GM23338 (cell line): ENCODE data around the gene ATOSA. TPM values are rescaled to one million over a fixed set of nuclear protein-coding genes. Genes with fewer than 3 reads are reported as not detected.

Experiments
- ATAC-seq: fragments of 200-7000 bp; cut with Tn5 transposase; 3 replicates; pipeline ENCODE4 v1.9.1; 2020
- DNase-seq: peaks from one replicate; pipeline ENCODE4 v3.0.0-alpha.2; 2015; ENCODE audit warnings: low spot score
- H2AFZ ChIP-seq: fragments of 200-600 bp; sonication (generic); 2 replicates; pipeline ENCODE4 v1.8.0; 2016; ENCODE audit warnings: antibody characterized with exemption, mild to moderate bottlenecking, moderate library complexity
- H3F3A ChIP-seq: fragments of 200-600 bp; sonication (generic); replicated peaks from 2 replicates; pipeline ENCODE4 v1.8.0; 2017; ENCODE audit warnings: antibody characterized with exemption, mixed run types, low read depth
- H3K27ac ChIP-seq: fragments of 200-600 bp; sonication (generic); 2 replicates; pipeline ENCODE4 v1.6.1; 2016; ENCODE audit warnings: low read depth
- H3K27me3 ChIP-seq: fragments of 200-600 bp; sonication (generic); 2 replicates; pipeline ENCODE4 v1.8.0; 2016; ENCODE audit warnings: mild to moderate bottlenecking, mixed run types, moderate library complexity; ENCODE audit not compliant: insufficient read depth
- H3K36me3 ChIP-seq: fragments of 200-600 bp; sonication (generic); 2 replicates; pipeline ENCODE4 v1.8.0; 2016; ENCODE audit warnings: mild to moderate bottlenecking; ENCODE audit not compliant: insufficient read depth
- H3K4me1 ChIP-seq: fragments of 200-600 bp; sonication (generic); 2 replicates; pipeline ENCODE4 v1.8.0; 2016; ENCODE audit warnings: mild to moderate bottlenecking, moderate library complexity; ENCODE audit not compliant: insufficient read depth
- H3K4me2 ChIP-seq: fragments of 200-600 bp; sonication (generic); 2 replicates; pipeline ENCODE4 v1.7.1; 2017; ENCODE audit warnings: mixed run types
- H3K4me3 ChIP-seq: fragments of 200-600 bp; sonication (generic); 2 replicates; pipeline ENCODE4 v1.6.1; 2016; ENCODE audit warnings: mixed run types
- H3K79me2 ChIP-seq: fragments of 200-600 bp; sonication (generic); replicated peaks from 2 replicates; pipeline ENCODE4 v1.8.0; 2017; ENCODE audit warnings: mild to moderate bottlenecking; ENCODE audit not compliant: insufficient read depth
- H3K9me2 ChIP-seq: fragments of 200-600 bp; sonication (generic); 2 replicates; pipeline ENCODE4 v1.8.0; 2017; ENCODE audit not compliant: insufficient read depth
- H4K20me1 ChIP-seq: fragments of 200-600 bp; sonication (generic); replicated peaks from 2 replicates; pipeline ENCODE4 v1.8.0; 2017; ENCODE audit warnings: mild to moderate bottlenecking; ENCODE audit not compliant: insufficient read depth
- H3K27ac Mint-ChIP-seq: 2 replicates; pipeline ENCODE4 v1.8.0; 2020; ENCODE audit warnings: inconsistent platforms, mild to moderate bottlenecking, moderate library complexity, mixed read lengths
- H3K27me3 Mint-ChIP-seq: 3 replicates; pipeline ENCODE4 v1.8.0; 2022; ENCODE audit warnings: low read depth, mild to moderate bottlenecking, moderate library complexity, mixed read lengths, inconsistent platforms; ENCODE audit not compliant: insufficient read depth, poor library complexity
- H3K36me3 Mint-ChIP-seq: 3 replicates; pipeline ENCODE4 v1.8.0; 2021; ENCODE audit warnings: low read depth, mild to moderate bottlenecking, inconsistent platforms, moderate library complexity, mixed read lengths
- H3K4me1 Mint-ChIP-seq: 3 replicates; pipeline ENCODE4 v1.8.0; 2020; ENCODE audit warnings: mild to moderate bottlenecking, inconsistent platforms, mixed read lengths
- H3K4me3 Mint-ChIP-seq: 3 replicates; pipeline ENCODE4 v1.8.0; 2021; ENCODE audit warnings: moderate library complexity, mild to moderate bottlenecking, inconsistent platforms, mixed read lengths
- H3K9me3 Mint-ChIP-seq: 3 replicates; pipeline ENCODE4 v1.8.0; 2020; ENCODE audit warnings: moderate library complexity, mild to moderate bottlenecking, inconsistent platforms, mixed read lengths
- CREB1 ChIP-seq: fragments of 250-450 bp; sonication (Bioruptor Pico); IDR thresholded peaks from 2 replicates; pipeline ENCODE4 v1.5.0; 2020; ENCODE audit warnings: low read depth, mild to moderate bottlenecking, moderate library complexity
- EZH2 ChIP-seq: fragments of 200-600 bp; sonication (generic); IDR thresholded peaks from one replicate; pipeline ENCODE4 v1.8.0; 2017; ENCODE audit warnings: antibody characterized with exemption, mild to moderate bottlenecking, low read depth; ENCODE audit not compliant: unreplicated experiment
- EZH2phosphoT487 ChIP-seq: fragments of 200-600 bp; sonication (generic); IDR thresholded peaks from one replicate; pipeline ENCODE4 v1.8.1; 2018; ENCODE audit warnings: antibody characterized with exemption; ENCODE audit not compliant: unreplicated experiment
- JUNB ChIP-seq: IDR thresholded peaks from one replicate; pipeline ENCODE4 v1.6.1; 2016; ENCODE audit warnings: antibody characterized with exemption; ENCODE audit not compliant: unreplicated experiment
- NANOG ChIP-seq: IDR thresholded peaks from 2 replicates; pipeline ENCODE4 v1.6.1; 2016; ENCODE audit warnings: antibody characterized with exemption, borderline replicate concordance
- POLR2AphosphoS5 ChIP-seq: IDR thresholded peaks from 2 replicates; pipeline ENCODE4 v1.6.1; 2016; ENCODE audit warnings: antibody characterized with exemption, low read depth
- ZNF114 ChIP-seq: fragments of 250-450 bp; sonication (Bioruptor Pico); IDR thresholded peaks from 2 replicates; pipeline ENCODE4 v1.5.0; 2020; ENCODE audit warnings: mild to moderate bottlenecking, moderate library complexity
- ZNF331 ChIP-seq: fragments of 250-450 bp; sonication (Bioruptor Pico); IDR thresholded peaks from 2 replicates; pipeline ENCODE4 v1.5.0; 2020; ENCODE audit warnings: low read depth, mild to moderate bottlenecking, moderate library complexity
- polyA plus RNA-seq: library from polyadenylated mRNA; unstranded; fragments of >200 nt; fragmentation: Nextera tagmentation; extraction: Ambion mirVana; gene quantifications from 2 replicates; pipeline ENCODE4 v1.2.1, GENCODE V29; 2016
- total RNA-seq: library from RNA; depleted of rRNA; stranded (reverse); fragments of >200 nt; shearing (Covaris generic); gene quantifications from 2 replicates; pipeline ENCODE4 v1.2.3, GENCODE V29; 2014
- TF ChIP-seq, protein P1 (sequence below), 2 experiments: fragments of 200-600 bp in 1 of 2; sonication (generic) in 1 of 2; conservative IDR thresholded peaks; 2 replicates each; pipeline versions ENCODE4 v1.5.1 to v1.6.1; 2016 to 2017; ENCODE audit warnings: antibody characterized with exemption in 2 of 2, low read depth in 2 of 2, mild to moderate bottlenecking in 2 of 2, moderate library complexity in 1 of 2
- TF ChIP-seq, protein P2 (sequence below): IDR thresholded peaks from 2 replicates; pipeline ENCODE4 v1.6.1; 2016; ENCODE audit warnings: antibody characterized with exemption

Gene ATOSA
- total and polyA plus RNA-seq, 2 experiments from 2014 or later = 6.2 to 14.0 TPM

DNA sequence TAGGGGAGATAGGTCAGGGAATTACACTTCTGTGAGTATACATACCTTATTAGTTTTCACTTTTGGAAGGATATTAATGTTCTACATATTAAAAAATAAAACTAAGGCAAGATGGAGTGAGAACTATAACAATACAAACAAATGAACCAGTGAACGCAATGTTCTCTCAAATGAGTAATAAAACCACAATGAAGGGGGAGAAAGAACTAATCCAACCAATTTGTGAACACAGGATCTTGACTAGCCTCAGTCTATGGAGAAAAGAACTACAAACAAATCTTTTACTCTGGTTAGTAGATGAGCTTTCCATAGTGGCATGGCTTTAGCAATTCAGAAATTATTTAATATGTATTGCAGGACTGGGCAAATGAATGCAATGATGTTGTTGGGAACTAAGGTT lies 26.9 kb upstream of the ATOSA start:
- Mint-ChIP-seq H3K27ac (no peak overlapping the region), H3K36me3 (no peaks in the 10 kb centered on the region), H3K9me3 (no peaks in the 10 kb centered on the region), H3K27me3 (peaks cover 4% of the 10 kb centered on the region), H3K4me3 (no peak overlapping the region), H3K4me1 (peaks cover 20% of the 10 kb centered on the region)
- H3K27ac ChIP-seq = no peak overlapping the region
- DNase-seq = no peak
- no peaks in the 10 kb centered on the region for H3K79me2 ChIP-seq
- H3K27me3 ChIP-seq = no peaks in the 10 kb centered on the region
- H3K4me1 ChIP-seq = peaks cover 4% of the 10 kb centered on the region; the same call in 1 of the 2 replicates
- no peak overlapping the region for H3K4me3 ChIP-seq
- ATAC-seq = no peak
- H2AFZ ChIP-seq = no peak overlapping the region
- no peak overlapping the region for H3K4me2 ChIP-seq
- no peaks in the 10 kb centered on the region for H3K36me3 ChIP-seq
- no peak for TF ChIP-seq EZH2
- TF ChIP-seq, protein P1, sequence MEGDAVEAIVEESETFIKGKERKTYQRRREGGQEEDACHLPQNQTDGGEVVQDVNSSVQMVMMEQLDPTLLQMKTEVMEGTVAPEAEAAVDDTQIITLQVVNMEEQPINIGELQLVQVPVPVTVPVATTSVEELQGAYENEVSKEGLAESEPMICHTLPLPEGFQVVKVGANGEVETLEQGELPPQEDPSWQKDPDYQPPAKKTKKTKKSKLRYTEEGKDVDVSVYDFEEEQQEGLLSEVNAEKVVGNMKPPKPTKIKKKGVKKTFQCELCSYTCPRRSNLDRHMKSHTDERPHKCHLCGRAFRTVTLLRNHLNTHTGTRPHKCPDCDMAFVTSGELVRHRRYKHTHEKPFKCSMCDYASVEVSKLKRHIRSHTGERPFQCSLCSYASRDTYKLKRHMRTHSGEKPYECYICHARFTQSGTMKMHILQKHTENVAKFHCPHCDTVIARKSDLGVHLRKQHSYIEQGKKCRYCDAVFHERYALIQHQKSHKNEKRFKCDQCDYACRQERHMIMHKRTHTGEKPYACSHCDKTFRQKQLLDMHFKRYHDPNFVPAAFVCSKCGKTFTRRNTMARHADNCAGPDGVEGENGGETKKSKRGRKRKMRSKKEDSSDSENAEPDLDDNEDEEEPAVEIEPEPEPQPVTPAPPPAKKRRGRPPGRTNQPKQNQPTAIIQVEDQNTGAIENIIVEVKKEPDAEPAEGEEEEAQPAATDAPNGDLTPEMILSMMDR (conservative IDR thresholded peaks at IDR 0.05; ENCODE audit: low read depth in 2 of 2) = no peak
- no peak for TF ChIP-seq ZNF331 (CRISPR knock-in tag)
- TF ChIP-seq ZNF114 (CRISPR knock-in tag) = no peak
- no peak for TF ChIP-seq EZH2phosphoT487
- TF ChIP-seq, protein P2, sequence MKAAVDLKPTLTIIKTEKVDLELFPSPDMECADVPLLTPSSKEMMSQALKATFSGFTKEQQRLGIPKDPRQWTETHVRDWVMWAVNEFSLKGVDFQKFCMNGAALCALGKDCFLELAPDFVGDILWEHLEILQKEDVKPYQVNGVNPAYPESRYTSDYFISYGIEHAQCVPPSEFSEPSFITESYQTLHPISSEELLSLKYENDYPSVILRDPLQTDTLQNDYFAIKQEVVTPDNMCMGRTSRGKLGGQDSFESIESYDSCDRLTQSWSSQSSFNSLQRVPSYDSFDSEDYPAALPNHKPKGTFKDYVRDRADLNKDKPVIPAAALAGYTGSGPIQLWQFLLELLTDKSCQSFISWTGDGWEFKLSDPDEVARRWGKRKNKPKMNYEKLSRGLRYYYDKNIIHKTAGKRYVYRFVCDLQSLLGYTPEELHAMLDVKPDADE = no peak
- TF ChIP-seq CREB1 (CRISPR knock-in tag) = no peak
- TF ChIP-seq POLR2AphosphoS5 = no peak
- TF ChIP-seq JUNB = no peak
- no peaks in the 10 kb centered on the region for H3F3A ChIP-seq
- H3K9me2 ChIP-seq = no peaks in the 10 kb centered on the region
- H4K20me1 ChIP-seq = no peaks in the 10 kb centered on the region

DNA sequence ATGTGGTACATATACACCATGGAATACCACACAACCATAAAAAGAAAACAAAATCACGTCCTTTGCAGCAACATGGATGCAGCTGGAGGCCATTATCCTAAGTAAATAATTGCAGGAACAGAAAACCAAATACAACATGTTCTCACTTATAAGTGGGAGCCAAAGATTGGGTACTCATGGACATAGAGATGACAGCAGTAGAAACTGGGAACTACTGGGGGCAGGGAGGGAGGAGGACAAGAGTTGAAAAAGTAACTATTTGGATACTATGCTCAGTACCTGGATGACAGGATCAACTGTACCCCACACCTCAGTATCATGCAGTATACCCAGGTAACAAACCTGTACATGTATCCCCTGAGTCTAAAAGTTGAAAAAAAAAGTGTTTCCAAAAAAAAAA lies 23.2 kb upstream of the ATOSA start:
- Histone ChIP-seq H2AFZ (no peak overlapping the region), H3K27me3 (no peaks in the 10 kb centered on the region), H3K4me3 (no peak overlapping the region)

More for the DNA sequence above, 23.2 kb upstream of the ATOSA start:
- H4K20me1 ChIP-seq = no peaks in the 10 kb centered on the region
- DNase-seq = no peak
- H3K9me2 ChIP-seq = no peaks in the 10 kb centered on the region
- no peak overlapping the region for H3K4me3 Mint-ChIP-seq
- H3K9me3 Mint-ChIP-seq = no peaks in the 10 kb centered on the region
- no peak for TF ChIP-seq POLR2AphosphoS5
- TF ChIP-seq EZH2phosphoT487 = no peak
- no peak for TF ChIP-seq NANOG
- TF ChIP-seq EZH2 = no peak
- TF ChIP-seq, protein P1 (conservative IDR thresholded peaks at IDR 0.05; ENCODE audit: low read depth in 2 of 2) = no peak
- peaks cover 4% of the 10 kb centered on the region; the same call in 1 of the 2 replicates for H3K4me1 ChIP-seq
- no peaks in the 10 kb centered on the region for H3K36me3 ChIP-seq
- H3K27me3 Mint-ChIP-seq = no peaks in the 10 kb centered on the region
- no peak overlapping the region for H3K27ac ChIP-seq
- H3K4me1 Mint-ChIP-seq = peaks cover 3% of the 10 kb centered on the region; the same call in 1 of the 3 replicates
- no peak for ATAC-seq
- no peak overlapping the region for H3K27ac Mint-ChIP-seq
- no peaks in the 10 kb centered on the region for H3F3A ChIP-seq
- H3K79me2 ChIP-seq = no peaks in the 10 kb centered on the region
- H3K36me3 Mint-ChIP-seq = no peaks in the 10 kb centered on the region
- H3K4me2 ChIP-seq = no peak overlapping the region
